GM18498 (cell line): ENCODE measurements around the gene SSH3.

Experiments
- ATAC-seq: cut with Tn5 transposase; IDR thresholded peaks from one replicate; pipeline ENCODE4 v1.9.1; 2021; ENCODE audit warnings: mild to moderate bottlenecking, moderate library complexity; ENCODE audit not compliant: unreplicated experiment

Gene SSH3

GRCh38 chr11:67267188-67268080 is 35.9 kb upstream of the SSH3 start:
- ATAC-seq, result no peak

GRCh38 chr11:67268081-67268961 is 35.0 kb upstream of the SSH3 start:
- ATAC-seq, result no peak

- no peak for ATAC-seq
These were observed 34.4 kb upstream of the SSH3 start for GRCh38 chr11:67268962-67269268.

- ATAC-seq, result no peak
These were observed 33.7 kb upstream of the SSH3 start for GRCh38 chr11:67269401-67270255.

- ATAC-seq, result no peak
These were observed 32.8 kb upstream of the SSH3 start for GRCh38 chr11:67270256-67271204.

GRCh38 chr11:67271205-67271540 is 32.2 kb upstream of the SSH3 start:
- ATAC-seq, result no peak

GRCh38 chr11:67271541-67272284 is 31.6 kb upstream of the SSH3 start:
- no peak for ATAC-seq

- no peak for ATAC-seq
These were observed 30.7 kb upstream of the SSH3 start for GRCh38 chr11:67272327-67273259.

GRCh38 chr11:67273260-67273990 is 29.9 kb upstream of the SSH3 start:
- ATAC-seq, result no peak

GRCh38 chr11:67274768-67275605 is 28.3 kb upstream of the SSH3 start:
- ATAC-seq, result no peak

- no peak for ATAC-seq
These were observed 27.5 kb upstream of the SSH3 start for GRCh38 chr11:67275606-67276409.

- ATAC-seq, result peak; percentile 20
These were observed 26.5 kb upstream of the SSH3 start for GRCh38 chr11:67276781-67277230.

GRCh38 chr11:67277231-67277961 is 25.9 kb upstream of the SSH3 start:
- peak; percentile 82 for ATAC-seq

GRCh38 chr11:67278135-67278938 is 25.0 kb upstream of the SSH3 start:
- no peak for ATAC-seq
